GM18511 (cell line): Measurements from ENCODE around the gene IFNA6.

Experiments used
- ATAC-seq: cut with Tn5 transposase; IDR thresholded peaks from one replicate; pipeline ENCODE4 v1.9.1; 2021; ENCODE audit warnings: mild to moderate bottlenecking, moderate library complexity; ENCODE audit not compliant: unreplicated experiment

The IFNA6 gene

GRCh38 chr9:21331676-21332402 is 18.8 kb downstream of the IFNA6 start:
- ATAC-seq: no peak

DNA sequence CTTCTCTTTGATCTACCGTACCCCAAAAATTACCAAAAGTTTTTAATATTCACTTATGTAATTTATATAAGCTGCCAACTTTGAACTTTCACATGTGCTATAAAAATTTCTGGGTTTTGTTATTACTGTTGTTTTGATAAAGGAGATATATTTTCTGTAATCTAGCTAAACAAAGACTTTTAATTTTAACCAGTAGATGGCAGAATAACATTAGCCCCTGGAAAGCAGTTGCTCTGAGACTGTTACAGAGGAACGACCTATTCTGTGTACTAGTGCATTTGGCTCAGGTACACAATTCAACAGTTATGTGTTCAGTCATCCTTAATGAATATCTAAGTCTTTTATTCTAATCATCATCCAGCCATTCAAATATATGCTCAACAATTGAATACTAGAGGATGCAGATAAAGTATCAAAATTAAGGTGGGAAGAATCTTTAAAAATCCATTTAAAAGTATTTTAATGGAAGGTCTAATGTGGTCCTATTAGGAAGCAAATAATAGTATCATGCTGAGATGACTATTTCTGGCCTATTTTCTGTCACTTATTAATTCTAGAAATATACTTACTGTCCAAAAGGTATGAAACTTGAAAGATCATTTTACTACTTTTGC is 24.1 kb downstream of the IFNA6 start:
- ATAC-seq: peak; percentile 87

DNA sequence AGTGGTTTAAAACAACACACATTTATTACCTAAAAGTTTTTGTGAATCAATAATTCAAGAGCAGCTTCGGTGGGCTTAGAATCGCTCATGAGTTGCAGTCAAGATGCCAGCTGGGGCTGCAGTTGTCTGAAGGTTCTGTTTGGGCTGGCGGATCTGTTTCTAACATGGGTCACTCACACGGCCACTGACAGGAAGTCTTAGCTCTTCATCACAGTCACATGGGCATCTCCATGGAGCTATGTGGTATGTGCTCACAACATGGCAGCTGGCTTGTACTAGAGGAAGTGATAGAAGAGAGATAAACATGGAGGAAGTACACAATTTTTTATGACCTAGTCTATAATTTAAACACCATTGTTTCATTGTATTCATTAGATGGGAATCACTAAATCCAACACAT is 26.6 kb downstream of the IFNA6 start:
- ATAC-seq: no peak

- no peak for ATAC-seq
These were observed 27.7 kb downstream of the IFNA6 start for GRCh38 chr9:21322911-21323461.

GRCh38 chr9:21320465-21320864 is 30.2 kb downstream of the IFNA6 start:
- ATAC-seq: no peak

DNA sequence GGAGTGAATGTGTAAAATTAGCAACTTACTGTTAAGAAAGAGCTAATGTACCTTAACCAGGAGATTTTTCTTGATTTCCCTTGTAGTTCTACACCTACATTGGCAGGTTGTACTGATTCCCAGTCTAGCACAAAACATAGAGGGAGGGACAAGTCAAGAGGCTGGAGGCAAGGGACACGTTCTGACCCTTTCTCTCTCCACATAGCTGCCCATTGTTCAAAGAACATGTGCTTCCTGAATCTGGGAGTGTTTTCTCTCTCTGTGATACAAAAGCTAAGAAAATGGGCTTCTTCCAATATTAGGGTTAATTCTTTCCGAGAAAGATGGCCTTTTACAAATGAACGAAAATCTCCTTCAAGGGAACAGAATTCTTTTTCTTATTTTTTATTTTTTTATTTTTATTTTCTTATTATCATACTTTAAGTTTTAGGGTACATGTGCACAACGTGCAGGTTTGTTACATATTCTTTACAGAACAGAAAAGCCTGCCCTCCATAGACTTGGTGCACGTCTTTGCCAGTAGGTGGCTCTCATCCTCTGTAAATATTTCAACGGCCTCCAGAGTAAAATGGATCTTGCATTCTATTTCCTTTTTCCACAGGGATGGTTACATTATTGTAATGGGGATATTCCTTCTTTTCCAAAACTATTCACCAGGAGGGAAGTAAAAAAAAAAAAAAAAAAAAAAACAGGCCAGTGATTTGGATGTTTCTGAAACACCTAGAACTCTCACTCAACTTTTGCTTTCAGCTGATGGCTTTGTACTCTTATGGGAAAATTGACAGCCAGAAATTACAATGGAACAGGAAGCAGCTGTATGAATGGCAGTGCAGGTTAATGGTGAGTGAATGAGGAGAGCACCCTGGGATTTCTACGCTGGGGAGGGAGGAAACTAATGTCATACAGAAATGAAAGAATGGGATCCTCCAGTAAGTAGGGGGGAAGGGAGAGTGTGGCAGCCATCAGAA is 32.4 kb downstream of the IFNA6 start:
- ATAC-seq: peak; percentile 82

DNA sequence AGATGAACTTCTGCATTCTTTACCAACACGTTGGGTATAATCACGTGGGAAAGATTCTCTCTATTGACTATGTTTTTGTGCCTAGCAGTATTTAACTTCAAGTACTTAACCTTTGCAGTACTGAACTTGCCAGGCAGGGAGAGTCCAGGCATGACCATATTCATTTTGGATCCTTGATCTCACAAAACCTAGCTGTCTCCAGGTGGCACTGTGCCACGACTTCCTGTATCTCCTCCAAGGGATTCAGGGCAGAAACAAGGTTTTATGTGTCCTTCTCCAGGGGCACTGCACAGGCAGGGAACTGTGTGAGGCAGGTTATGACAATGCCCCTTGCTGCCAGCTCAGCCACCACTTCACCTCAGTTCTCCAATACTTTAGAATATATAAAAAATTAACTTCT is 33.8 kb downstream of the IFNA6 start:
- no peak for ATAC-seq

GRCh38 chr9:21316032-21316842 is 34.5 kb downstream of the IFNA6 start:
- ATAC-seq: no peak

DNA sequence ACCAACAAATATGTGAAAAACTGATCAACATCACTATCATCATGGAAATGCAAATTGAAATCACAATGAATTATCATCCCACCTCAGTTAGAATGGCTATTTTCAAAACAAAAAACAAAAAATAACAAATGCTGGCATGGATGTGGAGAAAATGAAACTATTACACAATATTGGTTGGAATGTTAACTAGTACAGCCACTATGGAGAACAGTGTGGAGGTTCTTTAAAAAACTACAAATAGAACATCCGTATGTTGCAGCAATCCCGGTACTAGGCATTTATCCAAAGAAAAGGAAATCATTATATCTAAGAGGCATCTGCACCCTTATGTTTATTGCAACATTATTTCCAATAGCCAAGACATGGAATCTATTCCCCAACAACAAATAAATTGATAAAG is 36.5 kb downstream of the IFNA6 start:
- ATAC-seq: no peak

DNA sequence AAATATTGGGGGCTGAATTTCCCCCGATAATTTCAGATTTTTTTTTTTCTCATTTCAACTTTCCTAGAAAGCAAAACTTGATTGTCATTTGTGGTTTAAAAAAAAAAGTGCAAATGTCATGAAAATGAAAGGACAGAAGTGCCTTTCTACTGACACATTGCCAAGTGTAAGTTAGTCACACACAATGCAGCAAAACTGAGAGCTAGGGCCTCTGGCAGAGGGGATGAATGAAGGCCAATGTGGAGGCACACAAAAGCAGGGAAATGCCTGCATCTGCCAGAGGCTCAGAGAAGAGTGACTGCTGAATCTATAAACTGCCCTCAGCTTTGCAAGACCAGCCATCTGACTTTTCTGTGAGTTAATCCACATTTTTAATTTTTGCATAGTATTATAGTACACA is 38.8 kb downstream of the IFNA6 start:
- no peak for ATAC-seq

- no peak for ATAC-seq
These were observed 45.5 kb downstream of the IFNA6 start, which contains the start of gene IFNA5 for GRCh38 chr9:21305213-21305612. TSS of gene IFNA5 (minus strand) at chr9:21305313. CDS start at chr9:21305256, 57 bp downstream.
